H1 (cell line): Measurements from ENCODE around the gene RMC1. TPM values are rescaled to one million over a fixed set of nuclear protein-coding genes. Genes with fewer than 3 reads are reported as not detected.

Experiments used
- CTCF ChIA-PET: fragments of 300-600 bp; sonication (Branson Sonifier 250); formaldehyde crosslinking; loops from one replicate; lab custom pipeline; 2021; ENCODE audit not compliant: partially characterized antibody; lab: Charles Lee
- POLR2A ChIA-PET: fragments of 300-600 bp; sonication (Branson Sonifier 250); formaldehyde crosslinking; loops from one replicate; lab custom pipeline; 2021; ENCODE audit warnings: inconsistent platforms; ENCODE audit not compliant: partially characterized antibody; lab: Charles Lee
- DNase-seq, 2 experiments: peaks; one replicate each; pipeline versions ENCODE4 v3.0.0 to v3.0.0-alpha.2; 2010 to 2022; ENCODE audit warnings: low spot score in 2 of 2, low read depth in 1 of 2, mixed read lengths in 1 of 2
- FAIRE-seq: peaks from 2 replicates; lab custom pipeline; 2011; peaks lifted over from hg19 to GRCh38; lab: Jason Lieb, UNC
- H2AFZ ChIP-seq: 2 replicates; pipeline ENCODE4 v1.8.1; 2012; ENCODE audit warnings: low read length, inconsistent platforms
- H2AK5ac ChIP-seq: 2 replicates; pipeline ENCODE4 v1.6.1; 2013; ENCODE audit warnings: low read depth, low read length
- H2BK120ac ChIP-seq: replicated peaks from 2 replicates; pipeline ENCODE3; 2013; ENCODE audit warnings: low read depth, low read length, inconsistent platforms
- H2BK12ac ChIP-seq: 2 replicates; pipeline ENCODE4 v1.6.1; 2013; ENCODE audit warnings: low read depth, low read length
- H2BK15ac ChIP-seq: 2 replicates; pipeline ENCODE4 v1.6.1; 2013; ENCODE audit warnings: low read length
- H2BK20ac ChIP-seq: 2 replicates; pipeline ENCODE4 v1.6.1; 2013; ENCODE audit warnings: low read length
- H2BK5ac ChIP-seq: 2 replicates; pipeline ENCODE4 v1.6.1; 2013; ENCODE audit warnings: low read depth, low read length
- H3K14ac ChIP-seq: 2 replicates; pipeline ENCODE4 v1.6.1; 2013; ENCODE audit warnings: inconsistent platforms; ENCODE audit not compliant: insufficient read length
- H3K18ac ChIP-seq: 2 replicates; pipeline ENCODE4 v1.6.1; 2013; ENCODE audit warnings: low read length; ENCODE audit errors: extremely low read depth
- H3K23ac ChIP-seq: 2 replicates; pipeline ENCODE4 v1.6.1; 2013; ENCODE audit warnings: inconsistent platforms; ENCODE audit not compliant: insufficient read length
- H3K23me2 ChIP-seq: 2 replicates; pipeline ENCODE4 v1.6.1; 2013; ENCODE audit warnings: low read depth, low read length
- H3K27ac ChIP-seq: 2 replicates; pipeline ENCODE4 v1.6.1; 2011; ENCODE audit warnings: low read depth, low read length, inconsistent platforms
- H3K27me3 ChIP-seq, 4 experiments: replicated peaks in 1 of 4; 1 replicate in 1 of 4; 2 replicates in 3 of 4; pipeline versions ENCODE4 v1.6.1 to v1.8.1; 2011 to 2013; ENCODE audit warnings: low read length in 3 of 4, mild to moderate bottlenecking in 3 of 4, inconsistent platforms in 2 of 4, mixed read lengths in 2 of 4, moderate library complexity in 1 of 4; ENCODE audit not compliant: control insufficient read depth in 3 of 4, insufficient read depth in 3 of 4; ENCODE audit errors: extremely low read depth in 1 of 4
- H3K36me3 ChIP-seq, 4 experiments: 2 replicates each; pipeline versions ENCODE4 v1.6.1 to v1.8.1; 2011 to 2013; ENCODE audit warnings: mild to moderate bottlenecking in 4 of 4, low read length in 3 of 4, moderate library complexity in 2 of 4, control low read depth in 1 of 4, inconsistent platforms in 1 of 4; ENCODE audit not compliant: insufficient read depth in 4 of 4, control insufficient read depth in 2 of 4
- H3K4ac ChIP-seq: replicated peaks from 2 replicates; pipeline ENCODE3; 2013; ENCODE audit warnings: low read length, low read depth, mixed read lengths, inconsistent platforms; ENCODE audit not compliant: insufficient read length
- H3K4me1 ChIP-seq, 4 experiments: replicated peaks in 1 of 4; 1 replicate in 1 of 4; 2 replicates in 3 of 4; pipeline versions ENCODE4 v1.6.1 to v1.8.1; 2011 to 2013; ENCODE audit warnings: low read length in 3 of 4, inconsistent platforms in 2 of 4, mixed read lengths in 1 of 4; ENCODE audit not compliant: insufficient read depth in 4 of 4, control insufficient read depth in 3 of 4
- H3K4me2 ChIP-seq, 2 experiments: 2 replicates each; pipeline versions ENCODE4 v1.6.1 to v1.8.1; 2011 to 2013; ENCODE audit warnings: low read depth in 2 of 2, low read length in 2 of 2, control low read depth in 1 of 2, inconsistent platforms in 1 of 2, mild to moderate bottlenecking in 1 of 2; ENCODE audit not compliant: insufficient read depth in 1 of 2
- H3K4me3 ChIP-seq, 4 experiments: fragments of 200-600, 300-600 bp in 1 of 4; sonication (generic), shearing (Covaris generic), sonication (Bioruptor Twin) in 1 of 4; 2 replicates each; pipeline versions ENCODE4 v1.5.1 to v1.8.1; 2011 to 2016; ENCODE audit warnings: low read length in 4 of 4, low read depth in 3 of 4, control low read depth in 2 of 4, inconsistent platforms in 2 of 4, mild to moderate bottlenecking in 2 of 4, mixed read lengths in 1 of 4, moderate library complexity in 1 of 4; ENCODE audit not compliant: insufficient read depth in 2 of 4; ENCODE audit errors: extremely low read depth in 1 of 4
- H3K56ac ChIP-seq: replicated peaks from 2 replicates; pipeline ENCODE3; 2013; ENCODE audit warnings: low read depth, mild to moderate bottlenecking, mixed read lengths, low read length, inconsistent platforms; ENCODE audit not compliant: insufficient read length
- H3K79me1 ChIP-seq: 2 replicates; pipeline ENCODE4 v1.6.1; 2013; ENCODE audit warnings: low read depth, low read length, control low read depth
- H3K79me2 ChIP-seq, 2 experiments: 2 replicates each; pipeline versions ENCODE4 v1.6.1 to v1.8.1; 2012 to 2013; ENCODE audit warnings: low read length in 2 of 2, mild to moderate bottlenecking in 2 of 2, inconsistent platforms in 1 of 2; ENCODE audit not compliant: insufficient read depth in 2 of 2, control insufficient read depth in 1 of 2
- H3K9ac ChIP-seq, 4 experiments: replicated peaks in 1 of 4; 1 replicate in 1 of 4; 2 replicates in 3 of 4; pipeline versions ENCODE4 v1.6.1 to v1.8.1; 2011 to 2013; ENCODE audit warnings: low read depth in 3 of 4, low read length in 3 of 4, control low read depth in 2 of 4, mild to moderate bottlenecking in 2 of 4, moderate library complexity in 2 of 4, inconsistent platforms in 1 of 4; ENCODE audit errors: extremely low read depth in 1 of 4
- H3K9me3 ChIP-seq, 2 experiments: 2 replicates each; pipeline versions ENCODE4 v1.6.1 to v1.8.1; 2012 to 2013; ENCODE audit warnings: mild to moderate bottlenecking in 2 of 2, moderate library complexity in 2 of 2, control low read depth in 1 of 2, inconsistent platforms in 1 of 2, low read depth in 1 of 2, low read length in 1 of 2, mixed read lengths in 1 of 2; ENCODE audit not compliant: insufficient read depth in 2 of 2
- H4K20me1 ChIP-seq, 2 experiments: replicated peaks in 1 of 2; 2 replicates each; pipeline versions ENCODE3 to v1.8.1; 2011 to 2013; ENCODE audit warnings: inconsistent platforms in 2 of 2, low read length in 2 of 2, mild to moderate bottlenecking in 1 of 2; ENCODE audit not compliant: insufficient read depth in 2 of 2, control insufficient read depth in 1 of 2
- H4K5ac ChIP-seq: 2 replicates; pipeline ENCODE4 v1.6.1; 2013; ENCODE audit warnings: low read length, low read depth, mixed read lengths, inconsistent platforms; ENCODE audit not compliant: insufficient read length
- H4K8ac ChIP-seq: 2 replicates; pipeline ENCODE4 v1.8.0; 2013; ENCODE audit warnings: mild to moderate bottlenecking, moderate library complexity, low read length, inconsistent platforms; ENCODE audit not compliant: insufficient read depth; ENCODE audit errors: extremely low read depth
- H4K91ac ChIP-seq: replicated peaks from 2 replicates; pipeline ENCODE3; 2013; ENCODE audit warnings: low read length, mixed read lengths, inconsistent platforms; ENCODE audit not compliant: insufficient read length
- POLR2A ChIP-seq, 2 experiments: IDR thresholded peaks; 1 replicate in 1 of 2; 2 replicates in 1 of 2; pipeline ENCODE4 v1.6.1; 2011; ENCODE audit warnings: low read depth in 2 of 2, low read length in 2 of 2, mild to moderate bottlenecking in 2 of 2; ENCODE audit errors: control extremely low read depth in 1 of 2
- POLR2AphosphoS5 ChIP-seq: IDR thresholded peaks from 2 replicates; pipeline ENCODE4 v1.6.1; 2011; ENCODE audit warnings: low read depth, low read length
- RXRA ChIP-seq: IDR thresholded peaks from 2 replicates; pipeline ENCODE4 v1.6.1; 2011; ENCODE audit warnings: low read depth, mild to moderate bottlenecking, low read length, moderate library complexity; ENCODE audit not compliant: insufficient read depth
- USF2 ChIP-seq: IDR thresholded peaks from 2 replicates; pipeline ENCODE4 v1.6.1; 2011; ENCODE audit warnings: low read length, improper control_type of control experiment
- ZNF274 ChIP-seq: IDR thresholded peaks from 2 replicates; pipeline ENCODE4 v1.7.0; 2012; ENCODE audit warnings: low read length, borderline replicate concordance; ENCODE audit errors: extremely low read depth
- WGBS, 2 experiments: shearing (Covaris generic) in 1 of 2; methylation state at CpG; one replicate each; pipeline versions ENCODE4 v1.1.6 to v1.1.7; 2013 to 2015; ENCODE audit warnings: low lambda C conversion rate in 2 of 2, mixed read lengths in 2 of 2, inconsistent platforms in 1 of 2, low coverage in 1 of 2, missing lambda C conversion rate in 1 of 2; ENCODE audit not compliant: insufficient replicate concordance in 2 of 2, insufficient coverage in 1 of 2, insufficient read length in 1 of 2; ENCODE audit errors: extremely low coverage in 1 of 2, missing lambda C conversion rate in 1 of 2; 5-methylcytosine and 5-hydroxymethylcytosine counted together
- polyA plus RNA-seq, 7 experiments: library from polyadenylated mRNA; depleted of rRNA in 3 of 7; stranded (reverse) in 5 of 7; unstranded in 2 of 7; fragments of >200 nt in 5 of 7; fragments of 200-250 nt in 2 of 7; gene quantifications; 1 replicate in 5 of 7; 2 replicates in 1 of 7; 4 replicates in 1 of 7; pipeline versions ENCODE4 v1.2.1 to v1.2.3, GENCODE V29; 2011 to 2013; ENCODE audit warnings: missing spikeins in 2 of 7, mixed read lengths in 2 of 7
- total RNA-seq: library from RNA; stranded (reverse); fragmentation: NEBNext Ultra II Directional; extraction: Animal tissue kit (Norgen Biotek cat#: 25700); gene quantifications from 2 replicates; pipeline ENCODE4 v1.2.1, GENCODE V29; 2021

RMC1 gene
- total and polyA plus RNA-seq, 2 of the 8 experiments (the other 6 are each of a cell fraction or from before 2014, with no cell fraction given), result 16.4 to 20.1 TPM

GRCh38 chr18:23528580-23529472, 25.5 kb downstream of the RMC1 start:
- no peaks in the 10 kb centered on the region for H3K79me2 ChIP-seq
- FAIRE-seq (no peak), DNase-seq (no peak)
- H3K14ac ChIP-seq, result no peak overlapping the region
- no peak overlapping the region for H4K91ac ChIP-seq
- no peaks in the 10 kb centered on the region for H4K20me1 ChIP-seq
- H2BK20ac ChIP-seq, result no peak overlapping the region
- no peak overlapping the region for H2AK5ac ChIP-seq
- H2BK5ac ChIP-seq, result peak overlapping the region; percentile 35; the same call in 1 of the 2 replicates
- H3K18ac ChIP-seq, result no peak overlapping the region
- TF ChIP-seq POLR2A (IDR thresholded peaks at IDR 0.05; ENCODE audit: control extremely low read depth in 1 of 2, low read depth in 2 of 2, low read length in 2 of 2) (0 out of 3 replicates have a peak, but pooled peaks of 1 of the 2 experiments have one; percentile 23), ZNF274 (no peak), RXRA (no peak), POLR2AphosphoS5 (0 out of 2 replicates have a peak, but pooled peaks have one; percentile 34), USF2 (no peak)
- H3K23me2 ChIP-seq, result no peaks in the 10 kb centered on the region
- H4K8ac ChIP-seq, result peak overlapping the region; percentile 41; the same call in 1 of the 2 replicates
- peaks cover 14 to 76% (median 49%) of the 10 kb centered on the region in 4 experiments for H3K36me3 ChIP-seq
- ChIA-PET POLR2A (no interaction called here), CTCF (interaction anchor here (1.3 to 4.2 kb wide), 2 partner anchors 12 to 26 kb away, joined by 3 to 22 read pairs; partner anchors contain the start of gene RMC1)
- H3K27ac ChIP-seq, result no peak overlapping the region
- no peak overlapping the region for H2BK12ac ChIP-seq
- no peak overlapping the region for H3K56ac ChIP-seq
- H3K4me2 ChIP-seq, result no peak overlapping the region
- no peaks in the 10 kb centered on the region for H3K4me1 ChIP-seq
- 89% methylated on average over 20 of the region's 20 CpGs; no CpG with 5 or more reads in 1 of the 2 experiments for WGBS, 2 experiments
- H2AFZ ChIP-seq, result no peak overlapping the region
- H2BK120ac ChIP-seq, result no peak overlapping the region
- no peak overlapping the region for H3K23ac ChIP-seq
- no peaks in the 10 kb centered on the region for H3K27me3 ChIP-seq
- H3K4me3 ChIP-seq, result no peak overlapping the region
- H3K9ac ChIP-seq, result no peak overlapping the region
- H3K79me1 ChIP-seq, result no peaks in the 10 kb centered on the region
- H2BK15ac ChIP-seq, result no peak overlapping the region
- H3K4ac ChIP-seq, result no peak overlapping the region
- H3K9me3 ChIP-seq, result no peaks in the 10 kb centered on the region
- H4K5ac ChIP-seq, result no peak overlapping the region
